HG03558 (cell line): ENCODE measurements around the gene COL1A1.

Source experiments
- ATAC-seq: cut with Tn5 transposase; IDR thresholded peaks from one replicate; pipeline ENCODE4 v1.9.1; 2021; ENCODE audit warnings: moderate number of reproducible peaks; ENCODE audit not compliant: unreplicated experiment; ENCODE audit errors: extremely low read depth

Gene COL1A1

DNA sequence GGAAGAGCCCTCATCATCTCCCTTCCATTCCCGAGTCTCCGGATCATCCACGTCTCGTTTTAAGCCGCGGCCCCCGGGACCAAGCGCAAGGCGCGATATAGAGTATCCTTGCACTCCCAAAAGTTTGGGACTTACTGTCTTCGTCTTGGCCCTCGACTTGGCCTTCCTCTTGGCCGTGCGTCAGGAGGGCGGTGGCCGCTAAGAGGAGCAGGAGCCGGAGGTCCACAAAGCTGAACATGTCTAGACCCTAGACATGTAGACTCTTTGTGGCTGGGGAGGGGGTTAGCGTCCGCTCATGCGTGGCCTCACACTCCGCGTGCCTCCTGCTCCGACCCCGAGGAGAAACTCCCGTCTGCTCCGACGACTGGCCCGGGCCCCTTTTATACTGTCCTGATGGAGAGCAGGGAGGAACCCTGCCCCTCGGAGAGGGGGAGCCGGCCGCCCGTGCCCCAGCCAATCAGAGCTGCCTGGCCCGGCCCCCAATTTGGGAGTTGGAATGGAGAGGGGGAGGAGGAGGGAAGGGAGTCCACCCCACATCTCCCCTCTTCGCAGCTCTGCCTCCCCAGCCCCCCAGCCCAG lies at the start of gene COL1A1:
TSS of gene COL1A1 (minus strand) at position 356 of the 579 bp plus-strand sequence. CDS start at position 238, 118 bp downstream.
- no peak for ATAC-seq

GRCh38 chr17:50248255-50248654 lies 46.8 kb upstream of the COL1A1 start:
- no peak for ATAC-seq

- no peak for ATAC-seq
Measured at GRCh38 chr17:50244771-50245170, 43.3 kb upstream of the COL1A1 start.

DNA sequence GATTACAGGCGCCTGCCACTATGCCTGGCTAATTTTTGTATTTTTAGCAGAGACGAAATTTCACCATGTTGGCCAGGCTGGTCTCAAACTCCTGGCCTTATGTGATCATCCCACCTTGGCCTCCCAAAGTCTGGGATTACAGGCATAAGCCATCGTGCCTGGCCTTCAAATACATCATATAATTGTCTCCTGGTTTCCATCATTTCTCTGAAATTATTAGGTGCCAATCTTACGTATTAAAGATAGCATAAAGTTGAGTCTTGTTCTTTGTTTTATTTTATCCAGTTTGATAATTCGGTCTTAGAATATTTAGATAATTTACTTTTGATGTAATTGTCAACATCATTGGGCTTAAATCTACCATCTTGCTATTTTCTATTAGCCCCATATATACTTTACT lies 40.0 kb upstream of the COL1A1 start:
- no peak for ATAC-seq

DNA sequence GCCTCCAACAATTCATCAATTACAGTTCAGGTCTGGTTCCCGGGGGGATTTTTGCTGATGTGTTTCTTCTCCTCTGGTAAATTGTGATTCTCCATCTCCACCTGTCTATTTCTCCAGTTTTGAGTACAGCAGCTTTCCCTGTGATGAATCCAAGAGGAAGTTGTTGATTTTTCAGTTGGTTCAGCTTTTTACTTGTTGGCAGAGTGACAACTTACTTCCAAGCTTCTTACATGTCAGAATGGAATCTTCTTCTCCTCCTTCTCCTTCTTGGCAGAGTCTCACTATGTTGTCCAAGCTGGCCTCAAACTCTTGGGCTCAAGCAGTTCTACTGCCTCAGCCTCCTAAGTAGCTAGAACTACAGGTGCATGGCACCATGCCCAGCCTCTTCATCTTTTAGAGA lies 39.4 kb upstream of the COL1A1 start:
- ATAC-seq, result no peak

GRCh38 chr17:50239937-50240336 lies 38.5 kb upstream of the COL1A1 start:
- ATAC-seq, result no peak

DNA sequence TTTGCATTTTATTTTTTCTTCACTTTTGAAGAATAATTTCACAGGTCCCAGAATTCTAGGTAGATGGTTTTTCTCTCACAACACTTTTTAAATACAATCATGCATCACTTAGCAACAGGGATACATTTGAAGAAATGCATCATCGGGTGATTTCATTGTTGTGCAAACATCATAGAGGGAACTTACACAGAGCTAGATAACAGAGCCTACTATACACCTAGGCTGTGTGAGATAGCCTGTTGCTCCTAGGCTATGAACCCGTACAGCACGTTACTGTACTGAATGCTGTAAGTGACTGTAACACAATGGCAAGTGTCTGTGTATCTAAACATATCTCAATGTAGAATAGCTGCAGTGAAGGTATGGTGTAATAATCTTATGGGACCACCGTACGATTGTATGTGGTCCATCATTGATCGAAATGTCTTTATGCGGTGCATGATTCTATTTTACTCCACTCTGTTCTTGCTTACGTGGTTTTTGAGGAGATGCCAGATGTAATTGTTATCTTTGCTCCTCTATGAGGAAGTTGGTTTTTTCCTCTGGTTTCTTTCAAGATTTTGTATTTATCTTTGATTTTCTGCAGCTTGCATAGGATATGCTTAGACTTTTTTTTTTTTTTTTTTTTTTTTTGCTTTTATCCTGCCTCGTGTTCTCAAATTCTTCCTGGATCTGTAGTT lies 37.3 kb upstream of the COL1A1 start:
- ATAC-seq, result no peak

- ATAC-seq, result no peak
Measured at GRCh38 chr17:50237901-50238300, 36.5 kb upstream of the COL1A1 start.

DNA sequence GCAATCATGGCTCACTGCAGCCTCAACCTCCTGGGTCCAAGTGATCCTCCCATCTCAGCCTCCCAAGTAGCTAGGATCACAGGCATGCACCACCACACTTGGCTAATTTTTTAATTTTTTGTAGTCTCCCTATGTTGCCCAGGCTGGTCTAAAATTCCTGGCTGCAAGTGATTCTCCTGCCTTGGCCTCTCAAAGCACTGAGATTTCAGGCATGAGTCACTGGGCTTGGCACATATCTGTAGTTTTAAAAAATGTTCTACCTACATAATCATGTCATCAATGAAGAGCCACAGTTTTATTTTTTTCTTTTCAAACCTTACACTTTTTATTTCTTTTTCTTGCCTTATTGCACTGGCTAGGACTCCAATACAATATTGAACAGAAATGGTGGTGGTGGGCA lies 33.1 kb upstream of the COL1A1 start:
- ATAC-seq, result no peak

- ATAC-seq, result no peak
Measured at GRCh38 chr17:50225701-50226240, 24.3 kb upstream of the COL1A1 start.

GRCh38 chr17:50222922-50223321 lies 21.5 kb upstream of the COL1A1 start:
- no peak for ATAC-seq

DNA sequence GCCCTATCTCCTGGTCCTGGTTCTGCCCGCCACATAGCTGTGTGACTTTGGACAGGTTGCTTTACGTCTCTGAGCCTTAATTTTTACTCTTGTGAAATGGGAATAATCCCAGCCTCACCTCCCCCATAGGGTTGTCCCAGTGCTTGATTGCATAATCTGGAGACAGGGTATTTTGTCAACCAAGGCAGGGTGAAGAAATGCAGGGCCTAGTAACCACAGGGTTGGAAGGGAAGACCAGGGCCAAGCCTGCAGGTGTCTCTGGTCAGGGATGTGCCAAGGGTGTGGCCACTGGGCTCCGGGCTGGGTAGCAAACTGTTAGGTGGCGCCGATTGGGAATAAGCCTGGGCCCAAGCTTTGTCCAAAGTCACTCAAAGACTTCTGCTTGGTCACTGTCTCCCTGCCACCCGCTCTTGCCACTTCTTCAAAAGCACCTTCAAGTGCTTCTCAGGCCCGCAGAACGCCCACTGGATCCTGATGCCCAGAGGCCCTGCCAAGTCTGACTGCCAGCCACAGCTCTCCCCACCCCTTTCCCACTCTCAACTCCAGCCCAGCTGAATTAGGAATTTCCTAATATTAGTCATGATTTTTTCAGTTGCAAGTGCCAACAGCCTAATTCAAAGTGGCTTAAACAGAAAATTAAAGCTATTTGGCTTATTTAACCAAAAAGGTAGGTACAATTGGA lies 20.6 kb upstream of the COL1A1 start:
- no peak for ATAC-seq

DNA sequence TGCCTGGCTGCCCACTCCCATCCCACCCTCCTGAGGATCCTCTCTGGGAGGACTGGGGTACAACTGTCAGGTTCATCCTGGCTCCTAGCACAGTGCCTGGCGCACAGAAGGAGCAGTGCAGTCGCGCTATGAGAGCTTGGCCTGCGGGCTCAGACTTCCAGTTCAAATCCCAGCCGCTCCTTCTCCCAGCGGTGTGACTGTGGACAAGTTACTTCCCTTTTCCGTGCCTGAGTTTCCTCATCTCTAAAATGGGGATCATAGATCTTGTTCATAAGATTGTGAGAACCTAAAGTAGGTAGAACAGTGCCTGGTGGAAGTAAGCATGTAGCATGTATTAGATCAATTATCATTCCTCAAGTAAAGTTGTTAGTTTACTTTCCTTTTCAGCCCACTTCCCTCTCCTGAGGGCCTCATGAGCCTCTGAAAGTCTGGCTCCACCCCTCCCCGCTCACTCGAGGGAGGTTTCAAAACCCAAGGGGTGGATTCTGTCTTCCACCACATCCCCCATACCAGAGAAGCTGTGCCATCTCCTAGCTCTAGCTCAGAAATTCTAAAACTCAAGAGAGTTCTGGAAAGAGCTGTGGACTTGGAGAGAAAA lies 19.9 kb upstream of the COL1A1 start:
- ATAC-seq, result no peak

- ATAC-seq, result no peak
Measured at GRCh38 chr17:50220811-50221210, 19.4 kb upstream of the COL1A1 start.

- ATAC-seq, result no peak
Measured at GRCh38 chr17:50219939-50220465, 18.6 kb upstream of the COL1A1 start.

GRCh38 chr17:50219342-50219741 lies 17.9 kb upstream of the COL1A1 start:
- no peak for ATAC-seq

DNA sequence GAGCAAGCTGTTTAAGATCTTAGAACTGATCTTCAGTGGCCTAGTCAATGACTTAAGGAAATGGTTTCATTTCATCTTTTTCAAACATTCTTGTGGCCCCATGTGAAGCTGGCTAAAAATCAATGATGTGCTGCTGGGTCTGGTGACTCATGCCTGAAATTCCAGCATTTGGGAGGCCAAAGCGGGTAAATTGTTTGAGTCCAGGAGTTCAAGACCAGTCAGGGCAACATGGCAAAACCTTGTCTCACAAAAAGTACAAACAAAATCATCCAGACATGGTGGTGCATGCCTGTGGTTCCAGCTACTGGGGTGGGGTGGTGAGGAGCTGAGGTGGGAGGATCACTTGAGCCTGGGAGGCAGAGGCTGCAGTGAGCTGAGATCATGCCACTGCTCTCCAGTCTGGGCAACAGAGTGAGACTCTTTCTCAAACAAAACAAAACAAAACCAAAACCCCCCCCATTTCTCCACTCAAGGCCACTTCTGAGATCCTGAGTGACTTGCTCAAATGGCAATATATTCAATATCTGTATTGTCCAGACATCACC lies 17.4 kb upstream of the COL1A1 start:
- no peak for ATAC-seq

- ATAC-seq, result no peak
Measured at GRCh38 chr17:50218071-50218759, 16.8 kb upstream of the COL1A1 start.

GRCh38 chr17:50217591-50217990 lies 16.2 kb upstream of the COL1A1 start:
- no peak for ATAC-seq
